Measurements from ENCODE around the gene TAF1D.

The TAF1D gene

GRCh38 chr11:93773601-93774200 lies 32.4 kb upstream of the TAF1D start:
- H3K18ac ChIP-seq (ENCODE audit: low read length): no peak overlapping the region
- H3K4me3 ChIP-seq (ENCODE audit: low read length in 2 of 2): no peak overlapping the region
- H3K79me1 ChIP-seq (ENCODE audit: low read depth, low read length): peaks cover 4% of the 10 kb centered on the region
- no peak overlapping the region for H2AFZ ChIP-seq (ENCODE audit: low read length)
- H3K9ac ChIP-seq (ENCODE audit: low read depth, low read length, poor library complexity): no peak overlapping the region
- WGBS, 2 donors (ENCODE audit: extremely low coverage in 2 of 2, insufficient read length in 2 of 2, insufficient replicate concordance in 1 of 2): no CpG with 5 or more reads among the region's 10 CpGs
- no peak overlapping the region for H2BK120ac ChIP-seq (ENCODE audit: low read depth, low read length)
- no peak overlapping the region for H3K4ac ChIP-seq (ENCODE audit: low read length)
- H4K8ac ChIP-seq (ENCODE audit: low read depth, low read length): no peak overlapping the region
- peaks cover 0 to 2% of the 10 kb centered on the region in 2 donors for H3K36me3 ChIP-seq (replicated peaks in 1 of 2; ENCODE audit: control insufficient read depth in 2 of 2, insufficient read depth in 2 of 2, low read length in 2 of 2)
- H3K27ac ChIP-seq (replicated peaks; ENCODE audit: low read length): no peak overlapping the region
- no peak overlapping the region for H2AK5ac ChIP-seq (ENCODE audit: low read depth, low read length)
- H3K27me3 ChIP-seq (ENCODE audit: control insufficient read depth in 3 of 3, insufficient read depth in 3 of 3, low read depth in 1 of 3, low read length in 3 of 3): no peaks in the 10 kb centered on the region
- H2BK5ac ChIP-seq (ENCODE audit: low read length): no peak overlapping the region
- H3K9me3 ChIP-seq (replicated peaks in 1 of 2; ENCODE audit: control insufficient read depth in 2 of 2, insufficient read depth in 1 of 2, low read depth in 1 of 2, low read length in 2 of 2): no peaks in the 10 kb centered on the region
- no peak overlapping the region for H2BK15ac ChIP-seq (ENCODE audit: low read length)
- peaks cover 0 to 2% of the 10 kb centered on the region in 2 donors for H3K4me1 ChIP-seq (ENCODE audit: control insufficient read depth in 2 of 2, insufficient read depth in 1 of 2, low read depth in 1 of 2, low read length in 2 of 2)
- H2BK12ac ChIP-seq (ENCODE audit: low read length): no peak overlapping the region
- no peak overlapping the region for H3K4me2 ChIP-seq (ENCODE audit: insufficient read depth, low read length, poor library complexity, severe bottlenecking)
- H3K14ac ChIP-seq (ENCODE audit: low read length): no peak overlapping the region
- no peak for DNase-seq (ENCODE audit: low spot score)
- H4K91ac ChIP-seq (ENCODE audit: low read depth, low read length, poor library complexity): no peak overlapping the region
- H3K23ac ChIP-seq (ENCODE audit: low read depth, low read length, poor library complexity): peak overlapping the region; percentile 31

- Histone ChIP-seq H3K27ac (replicated peaks; ENCODE audit: low read length) (no peak overlapping the region), H2BK120ac (ENCODE audit: low read depth, low read length) (no peak overlapping the region), H3K18ac (ENCODE audit: low read length) (no peak overlapping the region), H2AK5ac (ENCODE audit: low read depth, low read length) (no peak overlapping the region), H3K4me1 (ENCODE audit: control insufficient read depth in 2 of 2, insufficient read depth in 1 of 2, low read depth in 1 of 2, low read length in 2 of 2) (peaks cover 0 to 2% of the 10 kb centered on the region in 2 donors), H3K9me3 (replicated peaks in 1 of 2; ENCODE audit: control insufficient read depth in 2 of 2, insufficient read depth in 1 of 2, low read depth in 1 of 2, low read length in 2 of 2) (no peaks in the 10 kb centered on the region), H4K91ac (ENCODE audit: low read depth, low read length, poor library complexity) (no peak overlapping the region), H2BK5ac (ENCODE audit: low read length) (no peak overlapping the region), H2AFZ (ENCODE audit: low read length) (no peak overlapping the region), H3K9ac (ENCODE audit: low read depth, low read length, poor library complexity) (no peak overlapping the region), H3K4ac (ENCODE audit: low read length) (no peak overlapping the region), H3K4me2 (ENCODE audit: insufficient read depth, low read length, poor library complexity, severe bottlenecking) (no peak overlapping the region), H3K27me3 (ENCODE audit: control insufficient read depth in 3 of 3, insufficient read depth in 3 of 3, low read depth in 1 of 3, low read length in 3 of 3) (no peaks in the 10 kb centered on the region), H3K23ac (ENCODE audit: low read depth, low read length, poor library complexity) (peak overlapping the region; percentile 31), H2BK15ac (ENCODE audit: low read length) (no peak overlapping the region), H2BK12ac (ENCODE audit: low read length) (no peak overlapping the region), H3K36me3 (replicated peaks in 1 of 2; ENCODE audit: control insufficient read depth in 2 of 2, insufficient read depth in 2 of 2, low read length in 2 of 2) (peaks cover 0 to 2% of the 10 kb centered on the region in 2 donors), H4K8ac (ENCODE audit: low read depth, low read length) (no peak overlapping the region), H3K4me3 (ENCODE audit: low read length in 2 of 2) (no peak overlapping the region), H3K79me1 (ENCODE audit: low read depth, low read length) (peaks cover 4% of the 10 kb centered on the region), H3K14ac (ENCODE audit: low read length) (no peak overlapping the region)
- WGBS, 2 donors (ENCODE audit: extremely low coverage in 2 of 2, insufficient read length in 2 of 2, insufficient replicate concordance in 1 of 2): no CpG with 5 or more reads among the region's 3 CpGs
- DNase-seq (ENCODE audit: low spot score): peak; percentile 4
Observed at GRCh38 chr11:93773045-93773477, 31.8 kb upstream of the TAF1D start.

- Histone ChIP-seq H3K23ac (ENCODE audit: low read depth, low read length, poor library complexity) (peak overlapping the region; percentile 65), H3K4ac (ENCODE audit: low read length) (no peak overlapping the region), H2BK15ac (ENCODE audit: low read length) (no peak overlapping the region), H3K36me3 (replicated peaks in 1 of 2; ENCODE audit: control insufficient read depth in 2 of 2, insufficient read depth in 2 of 2, low read length in 2 of 2) (peaks cover 0 to 2% of the 10 kb centered on the region in 2 donors), H3K79me1 (ENCODE audit: low read depth, low read length) (peaks cover 4% of the 10 kb centered on the region), H4K91ac (ENCODE audit: low read depth, low read length, poor library complexity) (no peak overlapping the region), H2BK120ac (ENCODE audit: low read depth, low read length) (no peak overlapping the region), H3K4me2 (ENCODE audit: insufficient read depth, low read length, poor library complexity, severe bottlenecking) (peak overlapping the region; percentile 18), H2AFZ (ENCODE audit: low read length) (no peak overlapping the region), H3K9ac (ENCODE audit: low read depth, low read length, poor library complexity) (peak overlapping the region; percentile 44), H4K8ac (ENCODE audit: low read depth, low read length) (no peak overlapping the region), H3K14ac (ENCODE audit: low read length) (no peak overlapping the region), H2AK5ac (ENCODE audit: low read depth, low read length) (no peak overlapping the region), H2BK5ac (ENCODE audit: low read length) (no peak overlapping the region), H3K4me1 (ENCODE audit: control insufficient read depth in 2 of 2, insufficient read depth in 1 of 2, low read depth in 1 of 2, low read length in 2 of 2) (peaks cover 0 to 2% of the 10 kb centered on the region in 2 donors), H3K4me3 (ENCODE audit: low read length in 2 of 2) (peak overlapping the region in 1 of 2 donors; percentile 19), H3K27ac (replicated peaks; ENCODE audit: low read length) (no peak overlapping the region), H2BK12ac (ENCODE audit: low read length) (no peak overlapping the region), H3K9me3 (replicated peaks in 1 of 2; ENCODE audit: control insufficient read depth in 2 of 2, insufficient read depth in 1 of 2, low read depth in 1 of 2, low read length in 2 of 2) (peaks cover 0 to 1% of the 10 kb centered on the region in 2 donors), H3K18ac (ENCODE audit: low read length) (peak overlapping the region; percentile 38), H3K27me3 (ENCODE audit: control insufficient read depth in 3 of 3, insufficient read depth in 3 of 3, low read depth in 1 of 3, low read length in 3 of 3) (no peaks in the 10 kb centered on the region)
- no peak for DNase-seq (ENCODE audit: low spot score)
- WGBS, 2 donors (ENCODE audit: extremely low coverage in 2 of 2, insufficient read length in 2 of 2, insufficient replicate concordance in 1 of 2): no CpG with 5 or more reads among the region's 4 CpGs
Observed at GRCh38 chr11:93772123-93772522, 30.8 kb upstream of the TAF1D start.

- Histone ChIP-seq H3K27ac (replicated peaks; ENCODE audit: low read length) (no peak overlapping the region), H2BK5ac (ENCODE audit: low read length) (no peak overlapping the region), H3K4me3 (ENCODE audit: low read length in 2 of 2) (no peak overlapping the region), H3K4ac (ENCODE audit: low read length) (no peak overlapping the region), H3K4me2 (ENCODE audit: insufficient read depth, low read length, poor library complexity, severe bottlenecking) (no peak overlapping the region), H3K36me3 (replicated peaks in 1 of 2; ENCODE audit: control insufficient read depth in 2 of 2, insufficient read depth in 2 of 2, low read length in 2 of 2) (peaks cover 1 to 2% of the 10 kb centered on the region in 2 donors), H2BK15ac (ENCODE audit: low read length) (no peak overlapping the region), H3K4me1 (ENCODE audit: control insufficient read depth in 2 of 2, insufficient read depth in 1 of 2, low read depth in 1 of 2, low read length in 2 of 2) (peaks cover 0 to 2% of the 10 kb centered on the region in 2 donors), H3K27me3 (ENCODE audit: control insufficient read depth in 3 of 3, insufficient read depth in 3 of 3, low read depth in 1 of 3, low read length in 3 of 3) (no peaks in the 10 kb centered on the region), H3K9ac (ENCODE audit: low read depth, low read length, poor library complexity) (no peak overlapping the region), H4K8ac (ENCODE audit: low read depth, low read length) (no peak overlapping the region), H3K14ac (ENCODE audit: low read length) (no peak overlapping the region), H2AFZ (ENCODE audit: low read length) (no peak overlapping the region), H3K18ac (ENCODE audit: low read length) (no peak overlapping the region), H2BK120ac (ENCODE audit: low read depth, low read length) (no peak overlapping the region), H3K23ac (ENCODE audit: low read depth, low read length, poor library complexity) (no peak overlapping the region), H2AK5ac (ENCODE audit: low read depth, low read length) (no peak overlapping the region), H3K9me3 (replicated peaks in 1 of 2; ENCODE audit: control insufficient read depth in 2 of 2, insufficient read depth in 1 of 2, low read depth in 1 of 2, low read length in 2 of 2) (peaks cover 0 to 1% of the 10 kb centered on the region in 2 donors), H3K79me1 (ENCODE audit: low read depth, low read length) (peaks cover 4% of the 10 kb centered on the region), H4K91ac (ENCODE audit: low read depth, low read length, poor library complexity) (no peak overlapping the region), H2BK12ac (ENCODE audit: low read length) (no peak overlapping the region)
- WGBS, 2 donors (ENCODE audit: extremely low coverage in 2 of 2, insufficient read length in 2 of 2, insufficient replicate concordance in 1 of 2): no CpG with 5 or more reads among the region's 1 CpG
- no peak for DNase-seq (ENCODE audit: low spot score)
Observed at GRCh38 chr11:93770160-93770559, 28.9 kb upstream of the TAF1D start.

Data from neuronal stem cell (in vitro differentiated cells).